ENCODE data around the gene MLLT6.

DNA sequence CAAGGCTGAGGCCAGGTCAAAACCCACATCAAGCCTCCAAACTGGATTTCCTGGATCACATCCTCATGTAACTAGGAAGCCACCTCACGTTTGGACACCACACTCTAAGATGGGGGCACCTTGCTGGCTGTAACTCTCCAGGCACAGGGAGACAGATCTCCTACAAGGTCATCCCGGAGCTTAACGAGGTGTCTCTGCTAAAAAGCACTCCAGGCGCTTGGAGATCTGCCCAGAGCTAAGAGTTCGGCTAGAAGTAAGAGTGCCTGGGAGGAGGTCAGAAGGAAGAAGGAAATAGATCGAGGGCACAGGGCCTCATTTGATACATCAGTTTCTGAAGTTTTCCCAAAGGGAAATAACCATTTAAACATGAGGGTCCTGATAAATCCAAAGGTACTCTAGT, 63.3 kb downstream of the MLLT6 start:
- TF ChIP-seq, protein P1, sequence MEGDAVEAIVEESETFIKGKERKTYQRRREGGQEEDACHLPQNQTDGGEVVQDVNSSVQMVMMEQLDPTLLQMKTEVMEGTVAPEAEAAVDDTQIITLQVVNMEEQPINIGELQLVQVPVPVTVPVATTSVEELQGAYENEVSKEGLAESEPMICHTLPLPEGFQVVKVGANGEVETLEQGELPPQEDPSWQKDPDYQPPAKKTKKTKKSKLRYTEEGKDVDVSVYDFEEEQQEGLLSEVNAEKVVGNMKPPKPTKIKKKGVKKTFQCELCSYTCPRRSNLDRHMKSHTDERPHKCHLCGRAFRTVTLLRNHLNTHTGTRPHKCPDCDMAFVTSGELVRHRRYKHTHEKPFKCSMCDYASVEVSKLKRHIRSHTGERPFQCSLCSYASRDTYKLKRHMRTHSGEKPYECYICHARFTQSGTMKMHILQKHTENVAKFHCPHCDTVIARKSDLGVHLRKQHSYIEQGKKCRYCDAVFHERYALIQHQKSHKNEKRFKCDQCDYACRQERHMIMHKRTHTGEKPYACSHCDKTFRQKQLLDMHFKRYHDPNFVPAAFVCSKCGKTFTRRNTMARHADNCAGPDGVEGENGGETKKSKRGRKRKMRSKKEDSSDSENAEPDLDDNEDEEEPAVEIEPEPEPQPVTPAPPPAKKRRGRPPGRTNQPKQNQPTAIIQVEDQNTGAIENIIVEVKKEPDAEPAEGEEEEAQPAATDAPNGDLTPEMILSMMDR (IDR thresholded peaks at IDR 0.05 in 4 of 5, conservative IDR thresholded peaks at IDR 0.05 in 1 of 5), result no peak
- no peak for TF ChIP-seq POLR2A (IDR thresholded peaks at IDR 0.05)

Data from gastrocnemius medialis (tissue), 4 donors.